ACC112 (cell line): ENCODE measurements around the gene AGPAT3.
"Not testable (repeated sequence)": the region's sequence is repeated elsewhere in the genome, so short reads cannot be mapped to it uniquely, and the experiment has no call there.

ENCODE experiments used
- H2AFZ ChIP-seq: fragments of 200-600 bp; sonication (generic); one replicate; pipeline ENCODE4 v1.6.0; 2017; ENCODE audit warnings: antibody characterized with exemption, low read length; ENCODE audit not compliant: unreplicated experiment
- H3K27ac ChIP-seq: fragments of 200-600 bp; sonication (generic); 2 replicates; pipeline ENCODE4 v1.5.1; 2014; ENCODE audit warnings: low read depth, mild to moderate bottlenecking, antibody characterized with exemption, low read length, moderate library complexity
- H3K27me3 ChIP-seq: fragments of 200-600 bp; sonication (generic); 2 replicates; pipeline ENCODE4 v1.6.1; 2014; ENCODE audit warnings: mild to moderate bottlenecking, antibody characterized with exemption, low read length, moderate library complexity, mixed read lengths; ENCODE audit not compliant: insufficient read depth
- H3K36me3 ChIP-seq: fragments of 200-600 bp; sonication (generic); 2 replicates; pipeline ENCODE4 v1.6.1; 2016; ENCODE audit warnings: mild to moderate bottlenecking, antibody characterized with exemption, low read length, moderate library complexity, mixed read lengths; ENCODE audit not compliant: insufficient read depth
- H3K4me1 ChIP-seq: fragments of 200-600 bp; sonication (generic); one replicate; pipeline ENCODE4 v1.6.1; 2016; ENCODE audit warnings: low read length, mixed read lengths; ENCODE audit not compliant: insufficient read depth, unreplicated experiment, control insufficient read depth
- H3K4me3 ChIP-seq: fragments of 200-600 bp; sonication (generic); 2 replicates; pipeline ENCODE4 v1.5.1; 2014; ENCODE audit warnings: mild to moderate bottlenecking, low read depth, low read length
- H3K79me2 ChIP-seq: fragments of 200-600 bp; sonication (generic); one replicate; pipeline ENCODE4 v1.6.0; 2016; ENCODE audit warnings: low read length; ENCODE audit not compliant: control insufficient read depth, unreplicated experiment, insufficient read depth

Gene AGPAT3

DNA sequence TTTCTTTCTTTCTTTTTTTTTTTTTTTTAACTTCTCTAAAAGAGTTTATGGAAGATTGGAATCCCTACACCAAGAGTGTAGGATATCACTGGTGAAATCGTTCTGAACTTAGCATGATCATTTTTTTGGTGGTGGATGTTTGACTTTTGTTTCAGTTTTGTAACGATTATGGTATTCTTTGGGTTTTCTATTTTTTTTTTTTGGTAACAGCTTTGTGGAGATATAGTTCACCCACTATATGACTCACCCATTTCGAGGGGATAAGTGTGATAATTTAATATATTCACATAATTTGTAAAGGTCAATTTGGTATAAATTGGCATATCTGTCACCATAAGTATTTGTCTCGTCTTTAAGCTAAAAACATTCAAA is 29.2 kb downstream of the AGPAT3 start:
- peak overlapping the region; percentile 48 for H3K4me3 ChIP-seq
- H3K79me2 ChIP-seq, result peaks cover 28% of the 10 kb centered on the region
- H2AFZ ChIP-seq, result no peak overlapping the region
- no peak overlapping the region for H3K27ac ChIP-seq
- H3K27me3 ChIP-seq, result no peaks in the 10 kb centered on the region
- H3K4me1 ChIP-seq, result peaks cover 7% of the 10 kb centered on the region
- peaks cover 5% of the 10 kb centered on the region; the same call in 1 of the 2 replicates for H3K36me3 ChIP-seq

DNA sequence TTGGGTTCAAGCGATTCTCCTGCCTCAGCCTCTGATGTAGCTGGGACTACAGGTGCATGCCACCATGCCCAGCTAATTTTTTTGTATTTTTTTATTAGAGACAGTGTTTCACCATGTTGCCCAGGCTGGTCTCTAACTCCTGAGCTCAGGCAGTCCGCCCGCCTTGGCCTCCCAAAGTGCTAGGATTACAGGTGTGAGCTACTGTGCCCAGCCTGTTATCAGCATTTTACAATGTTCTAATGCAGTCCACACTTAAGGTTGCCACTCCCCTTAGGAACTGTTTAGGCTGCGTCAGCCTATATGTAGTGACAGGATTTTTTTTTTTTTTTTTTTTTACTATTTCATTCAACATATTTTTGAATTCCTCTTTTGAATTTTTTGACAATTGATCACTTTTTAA is 30.2 kb downstream of the AGPAT3 start:
- Histone ChIP-seq H3K4me1 (peaks cover 7% of the 10 kb centered on the region), H3K27me3 (no peaks in the 10 kb centered on the region), H3K4me3 (no peak overlapping the region), H2AFZ (no peak overlapping the region), H3K36me3 (peaks cover 5% of the 10 kb centered on the region; the same call in 1 of the 2 replicates), H3K79me2 (peaks cover 20% of the 10 kb centered on the region), H3K27ac (no peak overlapping the region)

DNA sequence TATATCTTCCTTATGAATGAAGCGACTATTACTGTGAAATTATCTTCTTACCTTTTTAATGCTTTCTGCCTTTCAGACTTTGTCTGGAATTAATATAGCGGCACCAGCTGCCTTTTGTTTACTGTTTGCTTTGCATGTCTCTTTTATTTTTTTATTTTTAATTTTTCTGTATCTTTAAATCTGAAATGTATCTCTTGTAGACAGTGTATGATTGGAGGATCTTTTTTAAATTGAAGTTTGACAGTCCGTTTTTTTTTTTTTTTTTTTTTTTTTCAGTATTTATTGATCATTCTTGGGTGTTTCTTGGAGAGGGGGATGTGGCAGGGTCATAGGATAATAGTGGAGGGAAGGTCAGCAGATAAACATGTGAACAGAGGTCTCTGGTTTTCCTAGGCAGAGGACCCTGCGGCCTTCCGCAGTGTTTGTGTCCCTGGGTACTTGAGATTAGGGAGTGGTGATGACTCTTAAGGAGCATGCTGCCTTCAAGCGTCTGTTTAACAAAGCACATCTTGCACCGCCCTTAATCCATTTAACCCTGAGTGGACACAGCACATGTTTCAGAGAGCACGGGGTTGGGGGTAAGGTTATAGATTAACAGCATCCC is 31.8 kb downstream of the AGPAT3 start:
- not testable (repeated sequence) for H3K4me1 ChIP-seq, H3K27me3 ChIP-seq, H3K36me3 ChIP-seq, H3K27ac ChIP-seq, H3K4me3 ChIP-seq, H2AFZ ChIP-seq
- peaks cover 14% of the 10 kb centered on the region for H3K79me2 ChIP-seq

DNA sequence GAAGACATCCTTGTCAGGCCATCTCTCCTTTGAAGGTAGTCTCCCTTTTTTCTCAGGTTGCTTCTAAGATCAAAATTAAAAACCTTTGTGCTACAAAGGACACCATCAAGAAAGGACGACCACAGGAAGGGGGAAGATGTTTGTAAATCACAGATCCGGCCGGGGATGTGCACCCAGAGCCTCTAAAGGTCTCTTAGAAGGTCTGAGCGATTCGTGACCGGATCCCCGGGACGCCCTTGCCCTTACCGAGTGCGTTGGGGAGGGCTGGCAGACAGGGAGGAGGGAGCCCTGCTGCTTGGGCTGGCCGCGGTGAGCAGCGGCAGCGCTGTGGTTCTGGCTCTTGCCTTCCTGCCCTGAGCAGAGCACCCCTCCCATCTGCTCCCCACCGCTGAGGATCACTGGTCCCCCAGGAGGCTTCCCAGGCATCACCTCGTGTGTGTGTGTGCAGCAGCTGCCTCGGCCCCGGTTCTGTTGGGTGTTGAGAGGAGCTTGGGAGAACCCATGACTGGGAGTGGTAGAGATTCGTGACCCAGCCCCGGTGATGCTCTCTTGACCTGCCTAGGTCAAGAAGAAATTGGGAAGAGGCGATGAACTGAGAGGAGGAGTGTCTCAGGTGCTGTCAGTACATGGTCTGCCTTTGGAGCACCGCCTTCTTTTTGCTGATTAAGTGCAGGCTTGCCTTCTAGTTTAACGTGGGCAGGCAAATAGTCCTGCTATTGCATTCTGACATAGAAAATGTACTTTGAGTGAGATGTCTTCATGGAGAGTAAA is 34.5 kb downstream of the AGPAT3 start:
- H3K36me3 ChIP-seq, result no peaks in the 10 kb centered on the region
- H3K79me2 ChIP-seq, result peaks cover 16% of the 10 kb centered on the region
- H3K27me3 ChIP-seq, result no peaks in the 10 kb centered on the region
- no peak overlapping the region for H3K27ac ChIP-seq
- no peak overlapping the region for H2AFZ ChIP-seq
- H3K4me1 ChIP-seq, result no peaks in the 10 kb centered on the region
- no peak overlapping the region for H3K4me3 ChIP-seq

DNA sequence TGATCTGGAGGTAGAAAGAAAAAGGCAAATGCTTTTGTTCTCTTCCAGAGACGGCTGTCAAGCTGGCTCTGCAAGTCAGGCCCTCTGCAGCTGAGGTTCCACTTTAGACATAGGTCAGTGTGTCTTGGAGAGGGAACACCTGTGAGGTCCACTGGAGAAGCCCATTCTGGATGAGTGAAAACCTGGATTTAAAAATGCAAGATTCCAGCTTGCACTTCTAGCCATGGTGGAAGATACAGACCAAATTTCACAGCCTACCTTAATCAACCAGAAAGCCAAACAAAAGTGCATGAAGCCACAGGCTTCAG is 35.0 kb downstream of the AGPAT3 start:
- no peak overlapping the region for H3K4me3 ChIP-seq
- peaks cover 13% of the 10 kb centered on the region for H3K79me2 ChIP-seq
- no peaks in the 10 kb centered on the region for H3K36me3 ChIP-seq
- H3K27me3 ChIP-seq, result no peaks in the 10 kb centered on the region
- H3K27ac ChIP-seq, result no peak overlapping the region
- H2AFZ ChIP-seq, result no peak overlapping the region
- no peaks in the 10 kb centered on the region for H3K4me1 ChIP-seq

DNA sequence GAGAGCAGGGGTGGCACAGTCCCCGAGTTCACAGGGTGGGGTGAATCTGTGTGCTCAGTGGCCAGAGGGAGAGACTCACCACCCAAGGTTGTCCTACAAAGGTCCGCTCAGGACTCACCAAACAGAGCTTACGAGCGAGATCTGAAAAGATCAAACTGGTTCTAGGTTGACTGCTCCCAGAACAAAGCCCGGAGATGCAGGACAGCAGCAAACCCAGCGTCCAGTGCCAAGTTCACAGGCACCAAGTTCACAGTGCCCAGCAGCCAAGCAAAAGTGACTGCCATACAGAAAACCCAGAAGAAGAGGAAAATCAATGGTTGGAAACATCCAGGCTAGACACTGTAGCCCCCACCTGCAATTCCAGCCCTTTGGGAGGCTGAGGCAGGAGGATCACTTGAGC is 35.7 kb downstream of the AGPAT3 start:
- Histone ChIP-seq H3K27me3 (no peaks in the 10 kb centered on the region), H2AFZ (no peak overlapping the region), H3K4me3 (no peak overlapping the region), H3K27ac (no peak overlapping the region), H3K4me1 (no peaks in the 10 kb centered on the region), H3K36me3 (no peaks in the 10 kb centered on the region), H3K79me2 (peaks cover 13% of the 10 kb centered on the region)

DNA sequence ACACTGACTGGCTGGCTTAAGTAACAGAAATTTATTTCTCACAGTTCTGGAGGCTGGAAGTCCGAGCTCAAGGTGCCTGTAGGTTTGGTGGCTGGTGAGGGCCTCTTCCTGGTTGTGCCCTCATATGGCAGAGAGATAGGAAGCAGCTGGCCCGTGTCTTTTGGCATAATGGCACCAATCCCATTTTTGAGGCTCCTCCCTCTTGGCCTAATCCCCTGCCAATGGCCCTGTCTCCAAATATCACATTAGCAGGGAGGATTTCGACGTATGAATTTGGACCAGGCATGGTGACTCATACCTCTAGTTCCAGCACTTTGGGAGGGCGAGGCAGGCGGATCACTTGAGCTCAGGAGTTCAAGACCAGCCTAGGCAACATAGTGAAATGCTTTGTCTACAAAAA is 37.4 kb downstream of the AGPAT3 start:
- H3K79me2 ChIP-seq, result peaks cover 7% of the 10 kb centered on the region
- H3K4me1 ChIP-seq, result no peaks in the 10 kb centered on the region
- no peak overlapping the region for H2AFZ ChIP-seq
- H3K27ac ChIP-seq, result no peak overlapping the region
- H3K4me3 ChIP-seq, result no peak overlapping the region
- no peaks in the 10 kb centered on the region for H3K27me3 ChIP-seq
- H3K36me3 ChIP-seq, result no peaks in the 10 kb centered on the region

DNA sequence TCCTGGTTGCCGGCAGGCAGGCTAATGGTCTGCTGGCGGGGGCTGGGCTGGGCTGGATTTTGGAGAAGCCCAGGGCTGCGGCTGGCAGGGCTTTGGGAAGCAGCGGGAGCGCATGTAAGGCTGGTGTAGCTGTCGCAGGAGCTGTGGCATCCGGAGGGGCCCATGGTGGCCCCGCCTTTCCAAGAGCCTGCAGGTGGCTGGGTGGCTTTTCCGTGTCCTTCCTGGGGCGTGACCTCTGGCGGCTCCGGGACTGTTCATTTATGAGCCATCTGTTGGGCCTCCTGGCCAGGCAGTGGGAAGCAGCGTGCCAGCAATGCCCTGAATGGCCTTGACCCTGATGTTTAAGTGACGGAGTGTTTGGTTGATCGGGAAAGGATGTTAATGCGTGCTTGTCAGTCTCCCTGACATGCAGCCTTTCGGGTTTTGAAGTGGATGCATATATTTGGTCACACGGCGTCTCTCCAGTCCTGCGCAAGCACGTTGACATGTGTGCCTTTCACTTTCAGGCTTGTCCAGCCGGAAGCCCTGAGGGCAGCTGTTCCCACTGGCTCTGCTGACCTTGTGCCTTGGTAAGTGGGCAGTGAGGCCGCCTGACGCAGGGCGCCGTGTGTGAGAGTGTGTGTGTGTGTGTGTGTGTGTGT is 38.5 kb downstream of the AGPAT3 start:
- no peaks in the 10 kb centered on the region for H3K36me3 ChIP-seq
- H3K4me1 ChIP-seq, result no peaks in the 10 kb centered on the region
- H2AFZ ChIP-seq, result no peak overlapping the region
- H3K79me2 ChIP-seq, result peaks cover 7% of the 10 kb centered on the region
- no peak overlapping the region for H3K4me3 ChIP-seq
- no peak overlapping the region for H3K27ac ChIP-seq
- H3K27me3 ChIP-seq, result no peaks in the 10 kb centered on the region

DNA sequence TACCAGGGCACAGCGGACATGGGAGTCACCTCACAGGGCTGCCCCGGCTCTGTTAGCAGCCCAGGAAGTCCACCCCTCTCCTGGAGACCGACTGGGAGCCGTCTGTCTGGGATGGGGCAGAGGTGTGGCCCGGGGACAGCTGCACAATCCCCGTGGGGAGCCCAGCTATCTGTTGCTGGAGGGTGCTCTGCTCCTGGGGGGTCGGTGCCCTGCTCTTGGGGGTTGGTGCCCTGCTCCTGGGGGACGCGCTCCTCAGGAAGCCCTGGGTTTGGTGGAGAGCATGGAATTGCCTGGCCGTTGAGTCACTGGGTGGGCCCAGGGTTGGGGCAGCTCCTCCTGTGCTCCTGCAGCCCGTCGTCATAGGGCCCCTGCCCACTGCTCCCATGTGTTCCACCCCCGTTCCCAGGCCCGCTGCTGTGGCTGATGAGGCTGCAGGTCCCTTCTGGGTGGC is 39.3 kb downstream of the AGPAT3 start:
- Histone ChIP-seq H3K36me3 (no peaks in the 10 kb centered on the region), H3K4me1 (no peaks in the 10 kb centered on the region), H2AFZ (no peak overlapping the region), H3K27ac (no peak overlapping the region), H3K79me2 (peaks cover 3% of the 10 kb centered on the region), H3K4me3 (no peak overlapping the region), H3K27me3 (no peaks in the 10 kb centered on the region)

DNA sequence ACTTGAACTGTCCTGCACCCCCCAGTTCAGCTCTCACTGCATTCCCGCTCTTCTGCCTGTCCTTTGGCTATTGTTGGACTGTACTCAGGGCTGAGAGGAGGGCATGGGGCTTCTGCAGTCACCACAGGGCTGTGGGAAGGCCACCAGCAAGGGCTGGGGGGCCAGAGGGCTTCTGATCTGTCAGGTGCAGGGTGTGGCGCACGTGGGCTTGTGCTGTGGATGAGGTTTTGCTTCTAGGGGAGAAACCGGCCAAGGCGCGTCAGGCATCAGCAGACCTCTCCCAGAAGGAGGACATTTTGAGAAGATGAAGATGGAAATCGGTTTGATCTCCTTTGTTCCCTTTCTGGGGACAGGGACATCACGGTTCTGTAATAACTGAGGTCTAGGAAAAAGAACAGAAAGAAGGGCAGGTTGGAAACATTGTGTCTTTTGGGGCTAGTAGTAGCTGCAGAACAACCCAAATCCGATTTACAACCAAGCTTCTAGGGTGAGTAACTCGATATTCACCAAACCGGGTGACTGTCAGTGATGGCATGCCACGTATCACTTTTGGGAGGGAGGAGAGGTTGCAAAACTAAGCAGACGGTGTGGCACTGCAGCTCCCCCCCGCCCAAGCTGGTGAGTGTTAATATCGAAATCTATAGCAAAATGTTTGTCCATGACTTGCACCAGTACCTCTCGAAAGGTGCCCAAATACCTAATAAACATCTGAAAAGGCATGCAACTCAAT is 40.9 kb downstream of the AGPAT3 start:
- Histone ChIP-seq H3K79me2 (peaks cover 7% of the 10 kb centered on the region), H3K4me1 (no peaks in the 10 kb centered on the region), H3K27me3 (no peaks in the 10 kb centered on the region), H2AFZ (no peak overlapping the region), H3K36me3 (no peaks in the 10 kb centered on the region), H3K27ac (no peak overlapping the region), H3K4me3 (no peak overlapping the region)
